ENCODE results near the gene CSNK1G1. TPM values are rescaled to one million over a fixed set of nuclear protein-coding genes. Genes with fewer than 3 reads are reported as not detected.

CSNK1G1 gene
- polyA plus RNA-seq, 2 of the 4 experiments (the other 2 are of a cell fraction): 11.0 to 36.3 TPM

DNA sequence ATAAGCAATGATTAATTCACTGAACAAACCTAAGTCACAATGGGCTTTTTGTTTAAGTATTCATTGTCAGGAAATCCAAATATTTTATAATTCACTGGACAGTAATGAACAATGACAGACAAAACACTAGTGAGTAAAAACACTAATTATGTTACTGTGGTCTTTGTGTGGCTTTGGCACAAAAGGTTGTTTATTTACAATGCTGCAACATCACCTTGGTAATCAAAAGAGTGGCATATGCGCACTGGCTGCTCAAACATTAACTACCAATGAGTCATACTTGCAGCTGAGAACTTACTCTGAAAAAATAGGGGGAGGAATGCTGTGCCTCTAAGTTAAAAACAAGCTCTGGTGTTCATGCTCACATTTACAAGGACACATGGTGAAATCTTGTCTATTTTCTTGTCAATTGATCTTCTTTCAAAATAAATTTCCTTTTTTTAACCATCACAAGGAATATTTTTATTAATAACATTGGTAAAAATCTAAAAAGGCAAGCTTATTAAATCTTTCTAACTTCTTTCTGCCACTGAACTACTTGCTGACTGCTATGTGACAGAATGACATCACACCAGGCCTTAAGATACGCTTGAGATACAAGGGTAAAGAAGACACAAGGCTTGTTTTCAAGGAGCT lies 107.9 kb downstream of the CSNK1G1 start (continued):
- TF ChIP-seq CHD2 (IDR thresholded peaks at IDR 0.05; ENCODE audit: low read length, partially characterized antibody) (no peak), RNF2 (IDR thresholded peaks at IDR 0.05; ENCODE audit: borderline replicate concordance, low read depth) (no peak), MYC (IDR thresholded peaks at IDR 0.05; ENCODE audit: borderline replicate concordance, low read length) (0 out of 2 replicates have a peak, but pooled peaks have one; percentile 15), TP53 (CRISPR knock-in tag; IDR thresholded peaks at IDR 0.05) (no peak), SREBF2 (IDR thresholded peaks at IDR 0.05) (no peak), SMC3 (IDR thresholded peaks at IDR 0.05) (peak; percentile 17; the same call in 1 of the 3 replicates), PHF8 (IDR thresholded peaks at IDR 0.05; ENCODE audit: borderline replicate concordance, low read depth) (no peak), ZC3H11A (IDR thresholded peaks at IDR 0.05) (no peak), CBX8 (IDR thresholded peaks at IDR 0.05) (no peak), EHMT2 (IDR thresholded peaks at IDR 0.05; ENCODE audit: low read depth) (no peak), HOXA7 (CRISPR knock-in tag; IDR thresholded peaks at IDR 0.05) (peak; percentile 53; the same call in 1 of the 2 replicates), EHF (CRISPR knock-in tag; IDR thresholded peaks at IDR 0.05) (no peak), BHLHE40 (IDR thresholded peaks at IDR 0.05; ENCODE audit: low read depth, low read length) (no peak), POLR2AphosphoS2 (conservative IDR thresholded peaks at IDR 0.05; ENCODE audit: low read length) (no peak), CBX2 (IDR thresholded peaks at IDR 0.05; ENCODE audit: borderline replicate concordance, low read depth) (no peak), CEBPB (IDR thresholded peaks at IDR 0.05) (peak; percentile 67 to 88), CHD4 (IDR thresholded peaks at IDR 0.05; ENCODE audit: borderline replicate concordance) (no peak)
- TF ChIP-seq, protein P1, sequence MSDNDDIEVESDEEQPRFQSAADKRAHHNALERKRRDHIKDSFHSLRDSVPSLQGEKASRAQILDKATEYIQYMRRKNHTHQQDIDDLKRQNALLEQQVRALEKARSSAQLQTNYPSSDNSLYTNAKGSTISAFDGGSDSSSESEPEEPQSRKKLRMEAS (IDR thresholded peaks at IDR 0.05): peak; percentile 75
- TF ChIP-seq, protein P2, sequence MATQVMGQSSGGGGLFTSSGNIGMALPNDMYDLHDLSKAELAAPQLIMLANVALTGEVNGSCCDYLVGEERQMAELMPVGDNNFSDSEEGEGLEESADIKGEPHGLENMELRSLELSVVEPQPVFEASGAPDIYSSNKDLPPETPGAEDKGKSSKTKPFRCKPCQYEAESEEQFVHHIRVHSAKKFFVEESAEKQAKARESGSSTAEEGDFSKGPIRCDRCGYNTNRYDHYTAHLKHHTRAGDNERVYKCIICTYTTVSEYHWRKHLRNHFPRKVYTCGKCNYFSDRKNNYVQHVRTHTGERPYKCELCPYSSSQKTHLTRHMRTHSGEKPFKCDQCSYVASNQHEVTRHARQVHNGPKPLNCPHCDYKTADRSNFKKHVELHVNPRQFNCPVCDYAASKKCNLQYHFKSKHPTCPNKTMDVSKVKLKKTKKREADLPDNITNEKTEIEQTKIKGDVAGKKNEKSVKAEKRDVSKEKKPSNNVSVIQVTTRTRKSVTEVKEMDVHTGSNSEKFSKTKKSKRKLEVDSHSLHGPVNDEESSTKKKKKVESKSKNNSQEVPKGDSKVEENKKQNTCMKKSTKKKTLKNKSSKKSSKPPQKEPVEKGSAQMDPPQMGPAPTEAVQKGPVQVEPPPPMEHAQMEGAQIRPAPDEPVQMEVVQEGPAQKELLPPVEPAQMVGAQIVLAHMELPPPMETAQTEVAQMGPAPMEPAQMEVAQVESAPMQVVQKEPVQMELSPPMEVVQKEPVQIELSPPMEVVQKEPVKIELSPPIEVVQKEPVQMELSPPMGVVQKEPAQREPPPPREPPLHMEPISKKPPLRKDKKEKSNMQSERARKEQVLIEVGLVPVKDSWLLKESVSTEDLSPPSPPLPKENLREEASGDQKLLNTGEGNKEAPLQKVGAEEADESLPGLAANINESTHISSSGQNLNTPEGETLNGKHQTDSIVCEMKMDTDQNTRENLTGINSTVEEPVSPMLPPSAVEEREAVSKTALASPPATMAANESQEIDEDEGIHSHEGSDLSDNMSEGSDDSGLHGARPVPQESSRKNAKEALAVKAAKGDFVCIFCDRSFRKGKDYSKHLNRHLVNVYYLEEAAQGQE (IDR thresholded peaks at IDR 0.05): no peak
- TF ChIP-seq, protein P3, sequence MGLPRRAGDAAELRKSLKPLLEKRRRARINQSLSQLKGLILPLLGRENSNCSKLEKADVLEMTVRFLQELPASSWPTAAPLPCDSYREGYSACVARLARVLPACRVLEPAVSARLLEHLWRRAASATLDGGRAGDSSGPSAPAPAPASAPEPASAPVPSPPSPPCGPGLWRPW (IDR thresholded peaks at IDR 0.05): no peak
- TF ChIP-seq, protein P4, sequence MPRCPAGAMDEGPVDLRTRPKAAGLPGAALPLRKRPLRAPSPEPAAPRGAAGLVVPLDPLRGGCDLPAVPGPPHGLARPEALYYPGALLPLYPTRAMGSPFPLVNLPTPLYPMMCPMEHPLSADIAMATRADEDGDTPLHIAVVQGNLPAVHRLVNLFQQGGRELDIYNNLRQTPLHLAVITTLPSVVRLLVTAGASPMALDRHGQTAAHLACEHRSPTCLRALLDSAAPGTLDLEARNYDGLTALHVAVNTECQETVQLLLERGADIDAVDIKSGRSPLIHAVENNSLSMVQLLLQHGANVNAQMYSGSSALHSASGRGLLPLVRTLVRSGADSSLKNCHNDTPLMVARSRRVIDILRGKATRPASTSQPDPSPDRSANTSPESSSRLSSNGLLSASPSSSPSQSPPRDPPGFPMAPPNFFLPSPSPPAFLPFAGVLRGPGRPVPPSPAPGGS (IDR thresholded peaks at IDR 0.05): no peak

DNA sequence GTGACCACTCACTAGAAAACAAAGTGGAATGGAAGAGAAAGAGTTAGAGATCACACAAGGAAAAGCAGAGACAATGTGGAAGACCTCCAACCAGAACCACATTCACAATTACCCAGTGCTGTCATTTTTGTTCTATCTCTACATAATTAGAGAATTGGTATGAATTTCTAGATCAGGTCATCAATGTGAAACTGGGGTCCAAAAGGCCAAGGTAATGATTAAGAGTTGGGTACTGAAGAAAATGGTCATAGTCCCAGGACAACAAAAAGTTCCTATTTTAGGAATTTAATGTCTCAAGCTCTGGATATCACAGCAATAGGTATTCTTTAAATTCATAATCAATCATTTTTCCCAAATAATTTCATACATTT lies 108.5 kb downstream of the CSNK1G1 start:
- ChIA-PET CTCF (interaction anchor here (0.6 to 1.9 kb wide), 4 partner anchors 10 to 106 kb away, joined by 3 to 5 read pairs (median 4); no protein-coding TSS in a partner anchor), POLR2A (interaction anchor here (1.1 kb wide), 1 partner anchor 109 kb away, joined by 3 read pairs; the partner anchor contains the start of gene CSNK1G1)
- Histone ChIP-seq H3K4me3 (no peak overlapping the region; the same call in 2 of the 3 replicates), H3K4me1 (peaks cover 55% of the 10 kb centered on the region), H3K9me3 (no peaks in the 10 kb centered on the region), H3K27ac (peak overlapping the region; percentile 49 to 77), H3K4me2 (peak overlapping the region; percentile 83)
- TF ChIP-seq RNF2 (IDR thresholded peaks at IDR 0.05; ENCODE audit: borderline replicate concordance, low read depth): no peak
- TF ChIP-seq TP53 (CRISPR knock-in tag; IDR thresholded peaks at IDR 0.05): peak; percentile 65; the same call in 1 of the 2 replicates
- no peak for ATAC-seq
- peak; percentile 49 for FAIRE-seq
- DNase-seq (ENCODE audit: low read depth in 1 of 2, low spot score in 1 of 2): no peak

Data from A549 (cell line).